Mesenchymal stem cell (in vitro differentiated cells and primary cell): ENCODE results near the gene MGAT5B.

Experiments
- DNase-seq: peaks from one replicate; pipeline ENCODE4 v3.0.0-alpha.2; 2013
- H2AFZ ChIP-seq: one replicate; pipeline ENCODE4 v1.6.1; 2013; ENCODE audit warnings: low read depth, mild to moderate bottlenecking, control low read depth, inconsistent platforms, low read length, moderate library complexity
- H2AK5ac ChIP-seq: 2 replicates; pipeline ENCODE4 v1.6.1; 2013; ENCODE audit warnings: low read length, moderate library complexity, mild to moderate bottlenecking, inconsistent platforms; ENCODE audit not compliant: severe bottlenecking
- H2BK120ac ChIP-seq: one replicate; pipeline ENCODE4 v1.6.1; 2013; ENCODE audit warnings: low read depth, mild to moderate bottlenecking, inconsistent platforms, low read length, moderate library complexity
- H2BK12ac ChIP-seq, 2 experiments: one replicate each; pipeline ENCODE4 v1.6.1; 2013; ENCODE audit warnings: inconsistent platforms in 2 of 2, low read length in 2 of 2, mild to moderate bottlenecking in 2 of 2, moderate library complexity in 2 of 2, control low read depth in 1 of 2
- H2BK15ac ChIP-seq: one replicate; pipeline ENCODE4 v1.6.1; 2013; ENCODE audit warnings: mild to moderate bottlenecking, low read depth, inconsistent platforms; ENCODE audit not compliant: poor library complexity, severe bottlenecking
- H2BK5ac ChIP-seq: 2 replicates; pipeline ENCODE4 v1.6.1; 2013; ENCODE audit warnings: low read depth, mild to moderate bottlenecking, low read length, control low read depth, inconsistent platforms; ENCODE audit not compliant: poor library complexity, severe bottlenecking
- H3K14ac ChIP-seq, 2 experiments: one replicate each; pipeline ENCODE4 v1.6.1; 2013; ENCODE audit warnings: inconsistent platforms in 2 of 2, low read length in 2 of 2, control low read depth in 1 of 2, mild to moderate bottlenecking in 1 of 2, moderate library complexity in 1 of 2
- H3K18ac ChIP-seq, 2 experiments: one replicate each; pipeline ENCODE4 v1.6.1; 2013; ENCODE audit warnings: inconsistent platforms in 2 of 2, low read length in 2 of 2, control low read depth in 1 of 2, low read depth in 1 of 2, mild to moderate bottlenecking in 1 of 2
- H3K23ac ChIP-seq, 2 experiments: one replicate each; pipeline ENCODE4 v1.6.1; 2013; ENCODE audit warnings: inconsistent platforms in 2 of 2, low read length in 2 of 2, mild to moderate bottlenecking in 2 of 2, moderate library complexity in 2 of 2, control low read depth in 1 of 2
- H3K27ac ChIP-seq: 2 replicates; pipeline ENCODE4 v1.5.1; 2013; ENCODE audit warnings: mild to moderate bottlenecking, moderate library complexity, low read length, control low read depth, inconsistent platforms; ENCODE audit not compliant: poor library complexity, severe bottlenecking
- H3K27me3 ChIP-seq, 2 experiments: 2 replicates each; pipeline versions ENCODE4 v1.6.1 to v1.7.0; 2013; ENCODE audit warnings: low read length in 2 of 2, mild to moderate bottlenecking in 2 of 2, moderate library complexity in 2 of 2, control low read depth in 1 of 2, inconsistent platforms in 1 of 2; ENCODE audit not compliant: control insufficient read depth in 1 of 2, insufficient read depth in 1 of 2
- H3K36me3 ChIP-seq, 2 experiments: 2 replicates each; pipeline versions ENCODE4 v1.6.1 to v1.7.0; 2013; ENCODE audit warnings: low read length in 2 of 2, control low read depth in 1 of 2, inconsistent platforms in 1 of 2, low read depth in 1 of 2, mild to moderate bottlenecking in 1 of 2; ENCODE audit not compliant: insufficient read depth in 2 of 2, control insufficient read depth in 1 of 2
- H3K4ac ChIP-seq, 2 experiments: one replicate each; pipeline ENCODE4 v1.6.1; 2013; ENCODE audit warnings: inconsistent platforms in 2 of 2, low read length in 2 of 2, mild to moderate bottlenecking in 2 of 2, moderate library complexity in 2 of 2, control low read depth in 1 of 2, low read depth in 1 of 2
- H3K4me1 ChIP-seq: 2 replicates; pipeline ENCODE4 v1.6.1; 2013; ENCODE audit warnings: low read depth, low read length, control low read depth; ENCODE audit not compliant: control insufficient read depth, insufficient read depth
- H3K4me2 ChIP-seq: 2 replicates; pipeline ENCODE4 v1.6.1; 2013; ENCODE audit warnings: low read length, mild to moderate bottlenecking, inconsistent platforms; ENCODE audit not compliant: poor library complexity, severe bottlenecking
- H3K4me3 ChIP-seq, 2 experiments: 2 replicates each; pipeline versions ENCODE4 v1.5.1 to v1.7.0; 2013; ENCODE audit warnings: low read length in 2 of 2, mild to moderate bottlenecking in 2 of 2, control low read depth in 1 of 2, low read depth in 1 of 2; ENCODE audit not compliant: insufficient read depth in 1 of 2
- H3K79me1 ChIP-seq: replicated peaks from 2 replicates; pipeline ENCODE4 v1.6.1; 2013; ENCODE audit warnings: mild to moderate bottlenecking, control low read depth, low read length, inconsistent platforms; ENCODE audit not compliant: poor library complexity, severe bottlenecking
- H3K9ac ChIP-seq: 2 replicates; pipeline ENCODE4 v1.7.0; 2013; ENCODE audit warnings: mild to moderate bottlenecking, low read length, moderate library complexity
- H3K9me3 ChIP-seq: 2 replicates; pipeline ENCODE4 v1.7.0; 2013; ENCODE audit warnings: mild to moderate bottlenecking, low read length; ENCODE audit not compliant: control insufficient read depth
- H4K8ac ChIP-seq: one replicate; pipeline ENCODE4 v1.6.1; 2013; ENCODE audit warnings: inconsistent platforms, mild to moderate bottlenecking, low read length, moderate library complexity
- H4K91ac ChIP-seq: one replicate; pipeline ENCODE4 v1.6.1; 2013; ENCODE audit warnings: mild to moderate bottlenecking, low read length, inconsistent platforms
- WGBS: methylation state at CpG from one replicate; pipeline ENCODE4 v1.1.7; 2013; ENCODE audit warnings: mixed read lengths; 5-methylcytosine and 5-hydroxymethylcytosine counted together

MGAT5B gene

GRCh38 chr17:76843703-76844484, 24.3 kb upstream of the MGAT5B start:
- Histone ChIP-seq H3K36me3 (no peaks in the 10 kb centered on the region), H3K79me1 (no peaks in the 10 kb centered on the region), H3K9ac (no peak overlapping the region), H3K27me3 (peaks cover 64 to 67% of the 10 kb centered on the region in 2 experiments), H2BK15ac (no peak overlapping the region), H3K18ac (no peak overlapping the region), H3K4ac (no peak overlapping the region), H3K4me2 (no peak overlapping the region), H3K23ac (no peak overlapping the region), H3K27ac (no peak overlapping the region), H3K14ac (no peak overlapping the region), H4K91ac (no peak overlapping the region), H2BK5ac (no peak overlapping the region), H3K9me3 (no peaks in the 10 kb centered on the region), H2BK12ac (no peak overlapping the region), H3K4me1 (peaks cover 2% of the 10 kb centered on the region), H2BK120ac (no peak overlapping the region), H3K4me3 (no peak overlapping the region), H2AK5ac (no peak overlapping the region), H4K8ac (no peak overlapping the region), H2AFZ (no peak overlapping the region)
- WGBS, result 58% methylated on average over 9 of the region's 10 CpGs
- peak; percentile 53 for DNase-seq

GRCh38 chr17:76844485-76844829, 23.7 kb upstream of the MGAT5B start:
- WGBS, result 68% methylated on average over 4 of the region's 4 CpGs

GRCh38 chr17:76844846-76845245, 23.4 kb upstream of the MGAT5B start:
- Histone ChIP-seq H3K4me3 (no peak overlapping the region), H2BK15ac (no peak overlapping the region), H3K4ac (no peak overlapping the region), H3K14ac (no peak overlapping the region), H3K36me3 (no peaks in the 10 kb centered on the region), H3K18ac (no peak overlapping the region), H2AFZ (no peak overlapping the region), H2BK12ac (no peak overlapping the region), H2BK5ac (no peak overlapping the region), H4K8ac (no peak overlapping the region), H3K4me2 (no peak overlapping the region), H3K4me1 (peaks cover 2% of the 10 kb centered on the region), H3K9ac (no peak overlapping the region), H4K91ac (no peak overlapping the region), H3K27me3 (peaks cover 66% of the 10 kb centered on the region in 2 experiments), H3K27ac (no peak overlapping the region), H2AK5ac (no peak overlapping the region), H3K79me1 (no peaks in the 10 kb centered on the region), H2BK120ac (no peak overlapping the region), H3K9me3 (no peaks in the 10 kb centered on the region), H3K23ac (no peak overlapping the region)
- WGBS, result 82% methylated on average over 8 of the region's 8 CpGs
- DNase-seq, result no peak

More at GRCh38 chr17:76844485-76844829, 23.7 kb upstream of the MGAT5B start:
- H3K27me3 ChIP-seq, result peaks cover 65 to 67% of the 10 kb centered on the region in 2 experiments
- no peak overlapping the region for H2AK5ac ChIP-seq
- no peaks in the 10 kb centered on the region for H3K9me3 ChIP-seq
- no peak overlapping the region for H2BK15ac ChIP-seq
- H4K8ac ChIP-seq, result no peak overlapping the region
- H2AFZ ChIP-seq, result no peak overlapping the region
- no peak overlapping the region for H3K4ac ChIP-seq
- H3K14ac ChIP-seq, result no peak overlapping the region
- H3K18ac ChIP-seq, result no peak overlapping the region
- no peak for DNase-seq
- H2BK12ac ChIP-seq, result no peak overlapping the region
- peaks cover 2% of the 10 kb centered on the region for H3K4me1 ChIP-seq
- no peak overlapping the region for H3K4me3 ChIP-seq
- no peaks in the 10 kb centered on the region for H3K79me1 ChIP-seq
- no peak overlapping the region for H3K27ac ChIP-seq
- no peaks in the 10 kb centered on the region for H3K36me3 ChIP-seq
- no peak overlapping the region for H3K9ac ChIP-seq
- no peak overlapping the region for H4K91ac ChIP-seq
- no peak overlapping the region for H2BK5ac ChIP-seq
- H3K4me2 ChIP-seq, result no peak overlapping the region
- no peak overlapping the region for H3K23ac ChIP-seq
- H2BK120ac ChIP-seq, result no peak overlapping the region

- no peak overlapping the region for H4K8ac ChIP-seq
- H3K79me1 ChIP-seq, result no peaks in the 10 kb centered on the region
- WGBS, result 54% methylated on average over 5 of the region's 6 CpGs
- H2BK12ac ChIP-seq, result no peak overlapping the region
- no peaks in the 10 kb centered on the region for H3K36me3 ChIP-seq
- no peak overlapping the region for H3K18ac ChIP-seq
- H3K4me3 ChIP-seq, result no peak overlapping the region
- H4K91ac ChIP-seq, result no peak overlapping the region
- H2BK15ac ChIP-seq, result no peak overlapping the region
- no peak overlapping the region for H3K14ac ChIP-seq
- H3K4me1 ChIP-seq, result no peaks in the 10 kb centered on the region
- H3K23ac ChIP-seq, result no peak overlapping the region
- no peak overlapping the region for H3K4me2 ChIP-seq
- no peak overlapping the region for H2BK120ac ChIP-seq
- H3K27ac ChIP-seq, result no peak overlapping the region
- no peak overlapping the region for H2AK5ac ChIP-seq
- peaks cover 59 to 61% of the 10 kb centered on the region in 2 experiments for H3K27me3 ChIP-seq
- H2AFZ ChIP-seq, result no peak overlapping the region
- H3K9me3 ChIP-seq, result no peaks in the 10 kb centered on the region
- no peak overlapping the region for H3K9ac ChIP-seq
- H3K4ac ChIP-seq, result no peak overlapping the region
- no peak overlapping the region for H2BK5ac ChIP-seq
- no peak for DNase-seq
Measured at GRCh38 chr17:76845541-76846017, 22.6 kb upstream of the MGAT5B start.
